WTC11 (cell line): ENCODE data around the gene ANO9.

Source experiments
- CTCF ChIP-seq: fragments of 200-600 bp; IDR thresholded peaks from 2 replicates; pipeline ENCODE4 v1.8.0; 2022; ENCODE audit warnings: antibody characterized with exemption
- GRHL2 ChIP-seq: fragments of 250-450 bp; sonication (Bioruptor Pico); IDR thresholded peaks from 2 replicates; pipeline ENCODE4 v1.8.0; 2022; ENCODE audit warnings: mild to moderate bottlenecking, moderate library complexity; ENCODE audit not compliant: insufficient replicate concordance, severe bottlenecking
- ZNF317 ChIP-seq: sonication (generic); formaldehyde crosslinking; IDR thresholded peaks from 2 replicates; pipeline ENCODE4 v1.8.1; 2023; ENCODE audit warnings: low read depth, mild to moderate bottlenecking, moderate library complexity, missing genetic modification reagents, borderline replicate concordance

GRCh38 chr11:468036-468435 is 26.2 kb upstream of the ANO9 start:
- TF ChIP-seq GRHL2 (CRISPR knock-in tag) (no peak), ZNF317 (CRISPR knock-in tag) (no peak), CTCF (no peak)
